Testis (tissue), 2 donors: ENCODE results near the gene VEZF1.

ENCODE experiments used
- CTCF ChIP-seq, 3 experiments: fragments of 450-650 bp in 2 of 3; fragments of 200-600 bp in 1 of 3; sonication (generic) in 1 of 3; IDR thresholded peaks; one replicate each; pipeline ENCODE4 v1.5.1; 2016 to 2019; ENCODE audit warnings: antibody characterized with exemption in 3 of 3, mild to moderate bottlenecking in 2 of 3, moderate library complexity in 1 of 3
- POLR2A ChIP-seq: fragments of 450-650 bp; IDR thresholded peaks from one replicate; pipeline ENCODE4 v1.6.1; 2017; ENCODE audit warnings: antibody characterized with exemption, mild to moderate bottlenecking, moderate library complexity

GRCh38 chr17:57938061-57938502 is 50.0 kb downstream of the VEZF1 start:
- no peak for TF ChIP-seq CTCF (IDR thresholded peaks at IDR 0.05)
- no peak for TF ChIP-seq POLR2A
